Camera-type eye (tissue), 1 donor: ENCODE data around the gene AMDHD1. TPM values are rescaled to one million over a fixed set of nuclear protein-coding genes. Genes with fewer than 3 reads are reported as not detected.

Experiments used
- total RNA-seq: library from RNA; depleted of rRNA; stranded (reverse); fragments of >200 nt; gene quantifications from one replicate; pipeline ENCODE4 v1.2.3, GENCODE V29; 2014

Gene AMDHD1, protein sequence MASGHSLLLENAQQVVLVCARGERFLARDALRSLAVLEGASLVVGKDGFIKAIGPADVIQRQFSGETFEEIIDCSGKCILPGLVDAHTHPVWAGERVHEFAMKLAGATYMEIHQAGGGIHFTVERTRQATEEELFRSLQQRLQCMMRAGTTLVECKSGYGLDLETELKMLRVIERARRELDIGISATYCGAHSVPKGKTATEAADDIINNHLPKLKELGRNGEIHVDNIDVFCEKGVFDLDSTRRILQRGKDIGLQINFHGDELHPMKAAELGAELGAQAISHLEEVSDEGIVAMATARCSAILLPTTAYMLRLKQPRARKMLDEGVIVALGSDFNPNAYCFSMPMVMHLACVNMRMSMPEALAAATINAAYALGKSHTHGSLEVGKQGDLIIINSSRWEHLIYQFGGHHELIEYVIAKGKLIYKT
- 5.8 TPM for total RNA-seq

GRCh38 chr12:95943330-95943842, at the start of gene AMDHD1:
AMDHD1 (plus strand) TSS chr12:95943331; CDS start chr12:95943399, 68 bp downstream.

GRCh38 chr12:95942524-95943329, 404 bp upstream of the AMDHD1 start, which contains the start of gene CCDC38:
CCDC38 (minus strand) TSS chr12:95942614; CDS start chr12:95936509, 6,105 bp downstream.

GRCh38 chr12:95996034-95996658, 53.0 kb downstream of the AMDHD1 start, which contains the start of gene HAL:
HAL (minus strand) TSS chr12:95996344; CDS start chr12:95995910, 434 bp downstream.

Other genes with a start within 250 kb of the AMDHD1 start
- gene NTN4, start 152.6 kb upstream of the AMDHD1 start, total RNA-seq = 23.0 TPM
- 19.1 TPM for gene SNRPF, start 84.4 kb upstream of the AMDHD1 start, total RNA-seq
- gene CCDC38, start 717 bp upstream of the AMDHD1 start, total RNA-seq = 0.27 TPM
- gene HAL, start 53.0 kb downstream of the AMDHD1 start, total RNA-seq = 0.49 TPM
- 93.3 TPM for gene LTA4H, start 92.3 kb downstream of the AMDHD1 start, total RNA-seq